Measurements from ENCODE around the gene NGEF. TPM values are rescaled to one million over a fixed set of nuclear protein-coding genes. Genes with fewer than 3 reads are reported as not detected.

NGEF gene
- total and polyA plus RNA-seq, 9 of the 15 experiments (the other 6 are each of a cell fraction or from before 2014, with no cell fraction given) = 0.07 to 0.17 (median 0.09) TPM; not detected in 6

DNA sequence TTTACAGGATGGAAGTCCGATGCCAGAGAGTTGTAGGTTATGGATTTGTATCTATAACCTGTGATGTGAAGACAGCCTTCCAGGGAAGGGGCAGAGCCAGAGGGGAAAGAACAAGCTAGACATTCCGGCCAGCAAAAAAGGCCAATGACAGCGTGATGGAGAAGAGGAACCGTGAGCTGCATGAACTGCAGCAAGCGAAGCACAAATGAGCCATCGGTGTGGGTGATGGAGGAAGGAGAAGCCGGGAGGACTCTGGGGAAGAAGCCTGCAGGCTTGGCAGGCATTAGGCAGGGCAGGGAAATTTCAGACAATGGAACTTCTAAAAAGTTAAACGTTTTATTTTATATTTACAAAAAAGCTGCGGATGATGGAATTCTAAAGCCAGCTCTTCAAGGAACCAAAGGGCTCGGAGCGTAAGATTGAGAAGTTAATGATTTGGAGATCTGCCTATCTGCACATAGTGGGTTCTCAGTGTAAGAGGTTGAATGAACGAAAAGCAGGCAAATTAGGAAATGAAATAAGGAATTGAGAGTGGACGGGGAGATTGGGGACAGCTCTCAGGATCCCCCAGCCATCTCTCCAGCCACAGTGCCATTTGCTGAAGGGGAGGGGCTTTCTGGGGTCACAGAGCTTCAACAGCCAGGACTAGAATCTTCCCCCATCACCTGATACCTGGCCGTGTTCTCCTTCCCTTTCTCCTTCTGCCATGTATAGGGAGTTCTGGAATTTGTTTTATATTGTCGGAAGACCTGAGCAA is 28.4 kb downstream of the NGEF start:
- DNase-seq (ENCODE audit: extremely low read depth in 1 of 4, low spot score in 3 of 4) = no peak
- ChIA-PET POLR2A (no interaction called here), CTCF (ENCODE audit: low intra/inter-chr PET ratio) (no interaction called here)
- H3K9ac ChIP-seq (ENCODE audit: insufficient read depth in 1 of 2, low read depth in 2 of 2, low read length in 2 of 2) = no peak overlapping the region
- H3K4me3 ChIP-seq = no peak overlapping the region
- no peaks in the 10 kb centered on the region for H3K79me2 ChIP-seq (ENCODE audit: control insufficient read depth, insufficient read depth, low read length)
- no peak overlapping the region for H2AFZ ChIP-seq (ENCODE audit: low read depth, low read length)
- no peak overlapping the region for H3K27ac ChIP-seq (ENCODE audit: extremely low read depth, low read depth, low read length)
- H3K4me2 ChIP-seq (ENCODE audit: insufficient read depth, low read length) = no peak overlapping the region
- no peak for FAIRE-seq
- intact Hi-C loops (cut with micrococcal nuclease) (no loop called here), in situ Hi-C loops (cut with MboI) (no loop called here)
- no peaks in the 10 kb centered on the region for H3K36me3 ChIP-seq (ENCODE audit: control insufficient read depth, insufficient read depth, low read length)
- H3K4me1 ChIP-seq (replicated peaks in 1 of 2; ENCODE audit: control insufficient read depth in 2 of 2, insufficient read depth in 2 of 2, low read length in 2 of 2) = no peaks in the 10 kb centered on the region; a peak in 1 of 5 replicates
- ATAC-seq = no peak
- BruUV-seq (replicated peaks) = no TSS peak
- TF ChIP-seq KAT8 (IDR thresholded peaks at IDR 0.05; ENCODE audit: low read depth) = no peak
- no peak for TF ChIP-seq ERF (CRISPR knock-in tag; IDR thresholded peaks at IDR 0.05)
- TF ChIP-seq TSC22D4 (tag; IDR thresholded peaks at IDR 0.05) = no peak
- TF ChIP-seq ZNF146 (CRISPR knock-in tag; IDR thresholded peaks at IDR 0.05; ENCODE audit: unreplicated experiment) = no peak
- TF ChIP-seq HNRNPH1 (optimal IDR thresholded peaks at IDR 0.05; ENCODE audit: low read depth, low read length) = no peak
- no peak for TF ChIP-seq ZNF143 (CRISPR knock-in tag; IDR thresholded peaks at IDR 0.05)
- no peak for TF ChIP-seq NFATC3 (IDR thresholded peaks at IDR 0.05)
- TF ChIP-seq, protein P1, sequence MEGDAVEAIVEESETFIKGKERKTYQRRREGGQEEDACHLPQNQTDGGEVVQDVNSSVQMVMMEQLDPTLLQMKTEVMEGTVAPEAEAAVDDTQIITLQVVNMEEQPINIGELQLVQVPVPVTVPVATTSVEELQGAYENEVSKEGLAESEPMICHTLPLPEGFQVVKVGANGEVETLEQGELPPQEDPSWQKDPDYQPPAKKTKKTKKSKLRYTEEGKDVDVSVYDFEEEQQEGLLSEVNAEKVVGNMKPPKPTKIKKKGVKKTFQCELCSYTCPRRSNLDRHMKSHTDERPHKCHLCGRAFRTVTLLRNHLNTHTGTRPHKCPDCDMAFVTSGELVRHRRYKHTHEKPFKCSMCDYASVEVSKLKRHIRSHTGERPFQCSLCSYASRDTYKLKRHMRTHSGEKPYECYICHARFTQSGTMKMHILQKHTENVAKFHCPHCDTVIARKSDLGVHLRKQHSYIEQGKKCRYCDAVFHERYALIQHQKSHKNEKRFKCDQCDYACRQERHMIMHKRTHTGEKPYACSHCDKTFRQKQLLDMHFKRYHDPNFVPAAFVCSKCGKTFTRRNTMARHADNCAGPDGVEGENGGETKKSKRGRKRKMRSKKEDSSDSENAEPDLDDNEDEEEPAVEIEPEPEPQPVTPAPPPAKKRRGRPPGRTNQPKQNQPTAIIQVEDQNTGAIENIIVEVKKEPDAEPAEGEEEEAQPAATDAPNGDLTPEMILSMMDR (IDR thresholded peaks at IDR 0.05 in 2 of 3, conservative IDR thresholded peaks at IDR 0.05 in 1 of 3; ENCODE audit: insufficient read depth in 2 of 3, low read depth in 1 of 3, low read length in 3 of 3) = no peak
- TF ChIP-seq SRSF7 (optimal IDR thresholded peaks at IDR 0.05; ENCODE audit: low read depth, low read length) = no peak
- TF ChIP-seq BRF1 (IDR thresholded peaks at IDR 0.05; ENCODE audit: borderline replicate concordance, extremely low read depth, insufficient read length) = no peak
- TF ChIP-seq ZNF354B (CRISPR knock-in tag; IDR thresholded peaks at IDR 0.05) = no peak
- no peak for TF ChIP-seq HNRNPLL (IDR thresholded peaks at IDR 0.05; ENCODE audit: low read depth, low read length, poor library complexity, severe bottlenecking)
- TF ChIP-seq LCOR (CRISPR knock-in tag; IDR thresholded peaks at IDR 0.05) = no peak
- 24% methylated on average over 11 of the region's 15 CpGs for WGBS (ENCODE audit: insufficient coverage, low coverage, missing lambda C conversion rate)
- no peaks in the 10 kb centered on the region for H3K9me3 ChIP-seq (replicated peaks; ENCODE audit: control insufficient read depth, insufficient read depth, low read depth, low read length)
- no peaks in the 10 kb centered on the region for H4K20me1 ChIP-seq (replicated peaks; ENCODE audit: control insufficient read depth, insufficient read depth, low read length)
- H3K27me3 ChIP-seq (ENCODE audit: control insufficient read depth in 2 of 2, insufficient read depth in 2 of 2, low read length in 2 of 2) = peaks cover 0 to 45% of the 10 kb centered on the region in 2 experiments; a peak in 2 of 5 replicates
- no peaks in the 10 kb centered on the region for H3K9me1 ChIP-seq (ENCODE audit: control insufficient read depth, insufficient read depth, low read length)

All from K562 (cell line).